Activated CD4-positive, alpha-beta T cell treated with anti-CD3 and anti-CD28 coated beads, Interleukin-2, amount 50 U/mL, for 1 hour (primary cell): Measurements from ENCODE around the gene GNAS.

Experiments used
- DNase-seq: peaks from one replicate; pipeline ENCODE4 v3.0.0-alpha.2; 2020

GNAS gene

GRCh38 chr20:58901488-58902402 is 49.2 kb downstream of the GNAS start:
- no peak for DNase-seq

- DNase-seq: no peak
Observed at GRCh38 chr20:58903614-58904013, 51.1 kb downstream of the GNAS start.

DNA sequence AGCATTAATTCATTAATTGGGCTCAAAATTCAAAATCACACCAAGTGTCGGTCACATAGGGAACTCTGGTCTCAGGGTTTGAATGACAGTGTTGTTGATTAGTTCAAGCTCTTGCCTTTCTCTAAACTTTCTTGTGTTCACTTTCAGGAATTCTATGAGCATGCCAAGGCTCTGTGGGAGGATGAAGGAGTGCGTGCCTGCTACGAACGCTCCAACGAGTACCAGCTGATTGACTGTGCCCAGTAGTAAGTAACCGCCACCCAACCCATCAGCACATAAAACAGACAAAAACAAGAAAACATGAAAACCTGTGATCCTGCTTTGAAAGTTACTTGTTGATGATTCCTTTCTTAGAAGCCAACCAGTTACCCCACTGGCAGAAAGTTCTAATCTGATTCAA is 52.7 kb downstream of the GNAS start:
- no peak for DNase-seq

DNA sequence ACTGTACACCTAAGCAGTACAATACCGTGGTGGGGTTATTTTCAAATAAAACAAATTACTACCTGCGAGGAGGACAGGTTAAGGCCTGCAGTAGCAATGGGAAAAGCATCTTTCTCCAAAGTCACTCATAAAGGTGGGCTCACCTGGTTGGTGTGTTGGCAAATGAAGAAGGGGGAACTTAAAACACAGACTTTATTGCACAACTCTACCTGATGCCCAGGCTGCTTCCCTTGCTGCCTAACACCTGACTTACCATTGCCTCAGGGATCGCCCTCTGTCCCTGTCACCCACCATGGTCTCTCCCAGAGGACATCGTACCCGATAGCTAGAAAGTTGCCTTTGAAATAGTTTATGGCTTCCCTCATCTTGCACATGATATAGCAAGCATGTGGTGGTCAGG is 53.6 kb downstream of the GNAS start:
- no peak for DNase-seq

GRCh38 chr20:58906894-58907293 is 54.4 kb downstream of the GNAS start:
- no peak for DNase-seq

DNA sequence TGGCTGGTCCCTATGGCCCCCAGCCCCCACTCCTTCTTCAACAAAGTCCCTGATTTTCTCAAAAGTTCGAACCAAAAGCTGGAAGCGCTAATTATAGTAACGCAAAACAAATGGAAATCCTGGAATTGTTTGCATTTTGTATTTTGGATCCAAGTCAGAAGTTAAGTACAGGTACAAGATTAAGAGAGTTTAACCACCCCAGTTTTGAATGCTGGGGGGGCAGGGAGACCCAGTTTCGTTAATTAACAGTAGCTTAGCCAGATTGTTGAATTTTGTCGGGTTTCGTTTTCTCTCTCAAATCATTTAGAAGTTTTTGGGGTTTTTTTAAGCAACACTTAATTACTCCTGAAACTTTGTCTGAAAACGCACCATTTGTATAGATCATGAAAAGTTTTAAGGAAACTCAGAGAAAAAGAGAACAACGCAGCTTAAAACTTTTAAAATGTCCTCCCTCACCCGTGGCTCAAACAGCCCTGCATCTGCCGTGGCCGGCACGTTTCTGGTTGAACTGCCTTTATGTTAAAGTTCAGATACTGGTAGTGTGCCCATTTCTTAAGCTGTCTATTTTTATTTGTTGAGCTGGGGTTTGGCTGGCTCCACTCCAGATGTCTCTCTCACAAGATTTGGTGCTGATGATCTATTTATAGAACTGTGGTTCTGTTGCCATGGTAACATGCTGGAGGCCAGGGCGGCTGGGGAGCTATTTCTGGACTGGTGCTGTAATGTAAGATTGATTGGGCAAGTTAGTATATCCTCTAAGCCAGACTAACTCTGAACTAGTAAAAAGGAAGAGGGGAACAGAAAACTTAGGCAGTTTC is 55.0 kb downstream of the GNAS start:
- peak; percentile 44 for DNase-seq

DNA sequence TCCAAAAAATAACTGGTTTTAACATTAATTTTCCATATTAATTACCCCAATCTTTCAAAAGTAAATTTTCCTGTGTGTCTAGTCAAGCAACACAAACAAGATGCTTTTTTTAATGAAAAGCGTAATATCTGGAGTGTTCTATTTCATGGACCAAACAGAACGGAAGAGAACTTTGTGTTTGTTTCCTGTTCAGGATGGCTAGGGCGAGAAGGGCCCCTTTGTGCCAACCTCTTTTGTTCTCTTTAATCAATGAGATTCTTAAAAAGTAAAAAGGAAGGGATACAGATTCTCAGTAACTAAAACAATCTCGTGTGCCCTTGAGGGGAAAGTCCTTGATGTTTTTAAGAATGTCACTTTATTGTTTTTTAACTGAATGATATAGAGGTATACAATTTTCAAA is 55.7 kb downstream of the GNAS start:
- DNase-seq: no peak

DNA sequence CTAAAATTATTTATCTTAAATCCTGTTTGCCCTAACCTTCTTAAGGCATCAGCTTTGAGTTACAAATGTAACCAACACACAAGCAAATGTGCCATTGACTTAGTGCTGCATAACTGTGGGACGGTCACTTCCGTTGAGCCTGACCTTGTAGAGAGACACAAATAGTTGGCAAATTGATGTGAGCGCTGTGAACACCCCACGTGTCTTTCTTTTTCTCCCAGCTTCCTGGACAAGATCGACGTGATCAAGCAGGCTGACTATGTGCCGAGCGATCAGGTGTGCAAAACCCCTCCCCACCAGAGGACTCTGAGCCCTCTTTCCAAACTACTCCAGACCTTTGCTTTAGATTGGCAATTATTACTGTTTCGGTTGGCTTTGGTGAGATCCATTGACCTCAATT is 56.4 kb downstream of the GNAS start:
- no peak for DNase-seq

DNA sequence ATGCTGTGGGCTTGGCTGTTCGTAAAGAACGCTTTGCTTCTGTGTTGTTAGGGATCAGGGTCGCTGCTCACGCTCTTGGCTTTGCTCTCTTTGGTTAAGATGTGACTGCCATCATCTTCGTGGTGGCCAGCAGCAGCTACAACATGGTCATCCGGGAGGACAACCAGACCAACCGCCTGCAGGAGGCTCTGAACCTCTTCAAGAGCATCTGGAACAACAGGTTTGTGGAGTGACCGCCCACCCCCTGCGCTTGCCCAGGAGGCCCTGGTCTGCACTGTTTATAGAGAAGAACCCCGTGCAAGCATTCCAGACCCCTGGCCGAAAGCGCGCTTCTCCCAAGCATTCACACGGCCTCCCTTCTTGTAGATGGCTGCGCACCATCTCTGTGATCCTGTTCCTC is 57.1 kb downstream of the GNAS start:
- no peak for DNase-seq

DNA sequence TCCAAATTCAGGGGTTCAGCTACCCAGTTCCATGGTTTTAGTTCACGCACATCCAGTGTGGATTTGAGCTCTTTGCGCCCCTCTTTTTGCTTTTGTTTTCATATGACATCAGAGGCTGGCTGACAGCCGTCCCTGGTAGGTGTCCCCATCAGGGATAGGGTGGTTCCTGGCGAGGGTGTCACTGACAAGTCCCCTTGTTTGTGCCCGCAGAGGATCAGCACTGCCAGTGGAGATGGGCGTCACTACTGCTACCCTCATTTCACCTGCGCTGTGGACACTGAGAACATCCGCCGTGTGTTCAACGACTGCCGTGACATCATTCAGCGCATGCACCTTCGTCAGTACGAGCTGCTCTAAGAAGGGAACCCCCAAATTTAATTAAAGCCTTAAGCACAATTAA is 58.0 kb downstream of the GNAS start:
- DNase-seq: no peak

- no peak for DNase-seq
Observed at GRCh38 chr20:58911309-58911708, 58.8 kb downstream of the GNAS start.

- DNase-seq: no peak
Observed at GRCh38 chr20:58911970-58912369, 59.5 kb downstream of the GNAS start.

GRCh38 chr20:58913079-58913478 is 60.6 kb downstream of the GNAS start:
- DNase-seq: no peak

- DNase-seq: no peak
Observed at GRCh38 chr20:58918621-58919020, 66.1 kb downstream of the GNAS start.

GRCh38 chr20:58921564-58921963 is 69.0 kb downstream of the GNAS start:
- no peak for DNase-seq

DNA sequence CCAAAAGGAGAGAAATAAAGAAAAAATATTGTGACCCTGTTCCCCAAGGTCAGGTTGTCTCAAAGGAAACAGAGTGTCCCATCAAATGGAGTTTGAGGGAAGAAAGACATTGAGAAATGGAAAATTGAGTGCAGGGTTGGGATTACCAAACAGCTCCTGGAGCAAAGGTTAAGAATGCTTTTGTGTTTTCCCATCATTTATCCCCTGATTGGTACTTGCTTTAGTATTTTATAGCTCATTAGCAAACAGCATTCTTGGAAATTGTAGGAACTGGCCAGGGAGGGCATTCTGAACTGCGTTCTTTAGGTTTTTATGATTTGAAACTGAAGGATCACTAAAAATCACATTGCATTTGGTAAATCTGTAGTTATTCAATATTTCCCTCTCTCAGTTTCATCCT is 69.5 kb downstream of the GNAS start:
- DNase-seq: no peak

DNA sequence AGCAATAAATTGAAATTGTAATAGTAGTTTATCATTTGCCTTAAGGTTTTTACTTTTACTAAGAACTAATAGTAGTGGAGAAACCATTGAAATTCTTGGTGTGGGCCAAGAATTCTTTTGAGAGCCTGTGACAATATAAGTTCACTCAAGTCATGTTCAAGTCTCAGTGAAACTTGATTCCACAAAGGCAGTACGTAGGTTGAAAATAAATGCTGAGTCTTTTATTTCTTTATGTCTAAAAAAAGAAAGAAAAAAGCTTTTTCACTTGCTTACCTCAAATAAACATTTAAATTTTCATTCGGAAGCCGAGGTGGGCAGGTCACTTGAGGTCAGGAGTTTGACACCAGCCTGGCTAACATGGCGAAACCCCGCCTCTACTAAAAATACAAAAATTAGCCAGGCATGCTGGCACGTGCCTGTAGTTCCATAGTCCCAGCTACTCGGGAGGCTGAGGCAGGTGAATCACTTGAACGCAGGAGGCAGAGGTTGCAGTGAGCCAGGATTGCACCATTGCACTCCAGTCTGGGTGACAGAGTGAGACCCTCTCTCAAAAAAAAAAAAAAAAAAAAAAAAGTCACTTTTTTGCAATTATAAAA is 70.7 kb downstream of the GNAS start:
- DNase-seq: no peak

DNA sequence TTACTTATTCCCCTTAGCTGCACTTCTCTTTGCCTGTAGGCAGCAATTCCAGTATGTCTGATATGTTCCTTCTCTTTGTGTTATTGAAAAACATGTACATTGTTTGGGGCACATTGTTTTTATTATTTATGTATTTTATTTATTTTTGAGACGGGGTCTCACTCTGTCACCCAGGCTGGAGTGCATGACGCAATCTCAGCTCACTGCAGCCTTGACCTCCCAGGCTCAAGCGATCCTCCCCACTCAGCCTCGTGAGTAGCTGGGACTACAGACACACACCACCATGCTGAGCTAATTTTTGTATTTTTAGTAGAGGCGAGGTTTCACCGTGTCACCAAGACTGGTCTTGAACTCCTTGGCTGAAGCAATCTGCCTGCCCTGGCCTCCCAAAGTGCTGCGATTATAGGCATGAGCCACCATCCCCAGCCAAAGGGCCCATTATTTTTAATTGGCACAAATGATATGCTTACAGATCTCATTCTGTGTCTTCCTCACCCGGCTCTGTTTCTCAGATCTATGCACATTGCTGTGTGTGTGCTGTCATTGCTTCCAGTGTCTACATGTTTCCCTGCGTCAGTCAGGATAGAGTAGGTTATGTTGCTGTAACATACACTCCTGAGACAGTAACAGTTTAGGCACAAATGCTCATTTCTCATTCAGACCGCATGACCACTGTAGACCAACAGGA is 74.4 kb downstream of the GNAS start:
- DNase-seq: no peak

DNA sequence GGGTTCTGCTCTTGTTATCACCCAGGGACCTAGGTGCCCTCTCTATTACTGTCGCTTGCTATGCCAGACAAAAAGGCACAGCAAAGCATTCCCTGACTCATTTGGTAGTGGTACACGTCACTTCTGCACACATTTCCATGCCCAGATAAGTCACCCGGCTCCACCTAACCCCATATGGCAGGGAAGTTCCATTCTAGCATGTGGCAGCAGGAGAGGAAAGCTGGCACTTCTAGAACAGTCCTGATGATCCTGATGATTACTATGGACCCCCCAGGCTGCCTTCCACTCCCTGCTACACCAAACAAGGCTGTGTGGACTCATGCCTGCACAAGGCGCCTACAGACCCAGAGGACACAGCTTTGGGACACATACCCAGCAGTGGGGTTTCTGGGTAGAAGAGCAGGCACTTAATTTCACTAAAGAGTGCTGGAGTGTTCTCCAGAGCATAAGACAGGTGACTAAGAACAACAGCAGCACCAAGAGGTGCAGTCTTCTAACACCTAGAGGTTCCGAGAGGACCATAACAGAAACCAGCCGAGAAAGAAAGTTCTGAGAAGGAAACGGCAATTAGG is 75.1 kb downstream of the GNAS start:
- DNase-seq: no peak

DNA sequence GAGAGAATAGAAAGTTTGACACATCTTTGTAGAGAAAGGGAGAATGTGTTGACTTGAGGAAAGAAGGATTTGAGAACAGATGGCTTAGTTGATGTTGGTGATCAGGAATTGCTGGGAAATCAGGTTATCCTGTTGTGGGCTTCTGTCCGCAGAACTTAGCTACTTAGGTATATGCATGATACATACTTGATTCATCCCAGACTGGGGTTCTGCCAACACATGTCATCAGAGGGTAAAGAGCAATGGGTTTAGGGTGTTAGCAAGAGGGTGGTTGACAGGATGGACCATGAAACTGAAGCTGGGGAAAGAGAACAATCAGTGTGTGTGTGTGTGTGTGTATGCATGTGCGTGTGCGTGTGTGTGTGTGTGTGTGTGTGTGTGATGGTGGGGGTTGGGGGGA is 78.0 kb downstream of the GNAS start:
- no peak for DNase-seq

DNA sequence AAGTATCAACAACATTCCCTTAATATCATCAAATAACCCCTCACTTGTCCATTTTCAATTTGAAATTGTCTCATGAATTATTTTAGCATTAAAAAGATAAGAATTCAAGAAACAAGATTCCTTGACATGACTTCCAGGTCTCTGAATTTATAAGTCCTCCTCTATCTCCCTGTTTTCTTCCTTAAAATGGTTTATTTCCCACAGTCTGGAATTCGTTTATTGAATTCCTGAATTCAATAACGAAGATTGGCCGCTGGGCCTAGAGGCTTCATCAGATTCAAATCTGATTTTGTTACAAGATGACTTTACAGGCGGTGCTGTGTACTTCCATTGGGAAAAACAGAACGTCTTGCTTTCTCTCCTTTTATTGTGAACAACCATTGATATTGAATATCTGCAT is 79.7 kb downstream of the GNAS start:
- no peak for DNase-seq

DNA sequence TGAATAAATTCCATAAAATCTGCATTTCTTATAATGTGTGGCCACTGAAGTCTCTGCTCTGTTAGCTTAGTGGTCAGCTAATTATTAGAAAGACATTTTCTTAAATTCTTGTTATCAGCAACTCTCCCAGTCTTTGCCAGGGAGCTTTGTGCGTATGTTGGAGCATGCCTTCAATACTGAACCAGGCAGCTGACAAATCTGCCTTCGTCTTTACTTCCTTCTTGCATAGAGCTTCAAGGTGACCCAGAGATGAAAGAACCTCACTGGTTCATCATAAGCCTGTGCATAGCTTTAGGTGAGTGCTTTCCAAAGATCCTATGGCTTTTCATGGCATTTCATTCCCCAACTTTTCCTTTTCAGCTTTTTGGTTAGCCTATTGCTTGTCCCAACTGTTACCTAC is 85.6 kb downstream of the GNAS start:
- DNase-seq: no peak

DNA sequence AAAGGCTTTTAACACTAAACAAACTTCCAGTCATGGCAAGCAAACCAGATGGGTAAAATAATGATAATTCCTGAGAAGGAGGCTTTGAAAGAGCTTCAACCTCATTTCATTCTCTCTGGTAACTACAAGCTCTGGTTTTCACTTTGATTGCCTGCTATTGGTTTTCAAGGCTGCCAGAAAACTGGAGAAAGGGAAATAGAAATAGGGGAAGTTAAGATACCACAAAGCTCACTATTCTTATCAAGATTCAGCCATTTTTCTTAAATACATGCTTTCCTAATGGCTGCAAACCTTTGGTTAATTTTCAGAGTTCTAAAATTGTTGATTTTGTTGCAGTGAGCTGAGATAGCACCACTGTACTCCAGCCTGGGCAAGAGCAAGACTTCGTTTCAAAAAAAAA is 86.0 kb downstream of the GNAS start:
- DNase-seq: no peak
